ENCODE results near the gene SCO1. TPM values are rescaled to one million over a fixed set of nuclear protein-coding genes. Genes with fewer than 3 reads are reported as not detected.

SCO1 gene
- total RNA-seq, 1 donor from 2014 or later, result 36.0 TPM

- Mint-ChIP-seq H3K27ac (ENCODE audit: unreplicated experiment) (no peak overlapping the region), H3K27me3 (ENCODE audit: low read depth, unreplicated experiment) (peaks cover 25% of the 10 kb centered on the region), H3K4me3 (ENCODE audit: unreplicated experiment) (no peak overlapping the region), H3K4me1 (ENCODE audit: low read depth, unreplicated experiment) (no peaks in the 10 kb centered on the region), H3K9me3 (ENCODE audit: unreplicated experiment) (no peaks in the 10 kb centered on the region), H3K36me3 (ENCODE audit: low read depth, unreplicated experiment) (no peaks in the 10 kb centered on the region)
- no peak overlapping the region for H3K27ac ChIP-seq (ENCODE audit: low read depth, low read length)
- DNase-seq (ENCODE audit: low read depth) (no peak), FAIRE-seq (no peak)
- no peaks in the 10 kb centered on the region for H3K4me1 ChIP-seq (ENCODE audit: insufficient read depth, low read length)
- TF ChIP-seq CTCF (IDR thresholded peaks at IDR 0.05; ENCODE audit: insufficient read depth, low read depth, low read length), result no peak
- no peak for TF ChIP-seq EZH2 (IDR thresholded peaks at IDR 0.05; ENCODE audit: insufficient read depth, low read length)
- no peak overlapping the region for H3K4me3 ChIP-seq (ENCODE audit: insufficient read depth, low read depth, low read length)
- no peaks in the 10 kb centered on the region for H3K9me3 ChIP-seq (ENCODE audit: insufficient read depth, low read depth, low read length)
- peaks cover 5% of the 10 kb centered on the region for H3K27me3 ChIP-seq (ENCODE audit: insufficient read depth, low read length)
- H3K36me3 ChIP-seq (ENCODE audit: insufficient read depth, low read length), result no peaks in the 10 kb centered on the region
- no peak overlapping the region for H3K4me2 ChIP-seq (ENCODE audit: low read length)
- H3K9ac ChIP-seq (ENCODE audit: low read length), result no peak overlapping the region
- no peaks in the 10 kb centered on the region for H4K20me1 ChIP-seq (ENCODE audit: insufficient read depth, low read length)
- H3K79me2 ChIP-seq (ENCODE audit: insufficient read depth, low read length), result no peaks in the 10 kb centered on the region
- no peak overlapping the region for H2AFZ ChIP-seq (ENCODE audit: low read depth, low read length)
Measured at GRCh38 chr17:10744501-10745000, 47.2 kb upstream of the SCO1 start.

- no peaks in the 10 kb centered on the region for H3K4me1 ChIP-seq (ENCODE audit: insufficient read depth, low read length)
- Mint-ChIP-seq H3K4me3 (ENCODE audit: unreplicated experiment) (no peak overlapping the region), H3K4me1 (ENCODE audit: low read depth, unreplicated experiment) (no peaks in the 10 kb centered on the region), H3K36me3 (ENCODE audit: low read depth, unreplicated experiment) (no peaks in the 10 kb centered on the region), H3K27me3 (ENCODE audit: low read depth, unreplicated experiment) (peaks cover 23% of the 10 kb centered on the region), H3K9me3 (ENCODE audit: unreplicated experiment) (no peaks in the 10 kb centered on the region), H3K27ac (ENCODE audit: unreplicated experiment) (no peak overlapping the region)
- H3K36me3 ChIP-seq (ENCODE audit: insufficient read depth, low read length), result no peaks in the 10 kb centered on the region
- no peak overlapping the region for H3K9ac ChIP-seq (ENCODE audit: low read length)
- H3K4me2 ChIP-seq (ENCODE audit: low read length), result no peak overlapping the region
- H3K27me3 ChIP-seq (ENCODE audit: insufficient read depth, low read length), result peaks cover 5% of the 10 kb centered on the region
- no peak overlapping the region for H2AFZ ChIP-seq (ENCODE audit: low read depth, low read length)
- H3K4me3 ChIP-seq (ENCODE audit: insufficient read depth, low read depth, low read length), result no peak overlapping the region
- H3K79me2 ChIP-seq (ENCODE audit: insufficient read depth, low read length), result no peaks in the 10 kb centered on the region
- FAIRE-seq, result no peak
- DNase-seq (ENCODE audit: low read depth), result peak; percentile 44
- H3K9me3 ChIP-seq (ENCODE audit: insufficient read depth, low read depth, low read length), result no peaks in the 10 kb centered on the region
- no peaks in the 10 kb centered on the region for H4K20me1 ChIP-seq (ENCODE audit: insufficient read depth, low read length)
- TF ChIP-seq CTCF (IDR thresholded peaks at IDR 0.05; ENCODE audit: insufficient read depth, low read depth, low read length) (no peak), EZH2 (IDR thresholded peaks at IDR 0.05; ENCODE audit: insufficient read depth, low read length) (no peak)
- H3K27ac ChIP-seq (ENCODE audit: low read depth, low read length), result no peak overlapping the region
Measured at GRCh38 chr17:10743316-10744009, 46.1 kb upstream of the SCO1 start.

GRCh38 chr17:10742431-10742830 is 45.1 kb upstream of the SCO1 start:
- Histone ChIP-seq H3K79me2 (ENCODE audit: insufficient read depth, low read length) (no peaks in the 10 kb centered on the region), H3K9me3 (ENCODE audit: insufficient read depth, low read depth, low read length) (no peaks in the 10 kb centered on the region), H3K4me2 (ENCODE audit: low read length) (no peak overlapping the region), H4K20me1 (ENCODE audit: insufficient read depth, low read length) (no peaks in the 10 kb centered on the region), H3K36me3 (ENCODE audit: insufficient read depth, low read length) (no peaks in the 10 kb centered on the region), H3K4me1 (ENCODE audit: insufficient read depth, low read length) (no peaks in the 10 kb centered on the region), H3K4me3 (ENCODE audit: insufficient read depth, low read depth, low read length) (no peak overlapping the region), H3K9ac (ENCODE audit: low read length) (no peak overlapping the region), H3K27me3 (ENCODE audit: insufficient read depth, low read length) (peaks cover 5% of the 10 kb centered on the region), H2AFZ (ENCODE audit: low read depth, low read length) (no peak overlapping the region), H3K27ac (ENCODE audit: low read depth, low read length) (no peak overlapping the region)
- H3K27me3 Mint-ChIP-seq (ENCODE audit: low read depth, unreplicated experiment), result peaks cover 26% of the 10 kb centered on the region
- TF ChIP-seq CTCF (IDR thresholded peaks at IDR 0.05; ENCODE audit: insufficient read depth, low read depth, low read length) (no peak), EZH2 (IDR thresholded peaks at IDR 0.05; ENCODE audit: insufficient read depth, low read length) (no peak)
- no peaks in the 10 kb centered on the region for H3K36me3 Mint-ChIP-seq (ENCODE audit: low read depth, unreplicated experiment)
- no peaks in the 10 kb centered on the region for H3K4me1 Mint-ChIP-seq (ENCODE audit: low read depth, unreplicated experiment)
- DNase-seq (ENCODE audit: low read depth) (no peak), FAIRE-seq (no peak)
- H3K27ac Mint-ChIP-seq (ENCODE audit: unreplicated experiment), result no peak overlapping the region
- H3K4me3 Mint-ChIP-seq (ENCODE audit: unreplicated experiment), result no peak overlapping the region
- H3K9me3 Mint-ChIP-seq (ENCODE audit: unreplicated experiment), result no peaks in the 10 kb centered on the region

All from astrocyte (in vitro differentiated cells and primary cell).